Upper lobe of left lung (tissue), 6 donors: ENCODE results near the gene CADPS. TPM values are rescaled to one million over a fixed set of nuclear protein-coding genes. Genes with fewer than 3 reads are reported as not detected.

Experiments used
- ATAC-seq, 2 donors: fragments of 200-7000 bp; cut with Tn5 transposase; one replicate each; pipeline ENCODE4 v1.9.1; 2022; ENCODE audit warnings: mild to moderate bottlenecking in 2 of 2, moderate library complexity in 2 of 2; ENCODE audit not compliant: low FRiP score in 2 of 2
- DNase-seq, 2 donors: peaks; one replicate each; pipeline ENCODE4 v3.0.0-alpha.2; 2019 to 2020
- H3K27ac ChIP-seq, 4 donors: fragments of 200-600 bp; sonication (generic); one replicate each; pipeline ENCODE4 v1.5.1; 2016 to 2019
- H3K27me3 ChIP-seq, 4 donors: fragments of 200-600 bp; sonication (generic); one replicate each; pipeline ENCODE4 v1.5.1; 2017 to 2019
- H3K36me3 ChIP-seq, 4 donors: fragments of 200-600 bp; sonication (generic); one replicate each; pipeline ENCODE4 v1.5.1; 2016 to 2019
- H3K4me1 ChIP-seq, 4 donors: fragments of 200-600 bp; sonication (generic); one replicate each; pipeline ENCODE4 v1.5.1; 2018 to 2019
- H3K4me3 ChIP-seq, 4 donors: fragments of 200-600 bp; sonication (generic); one replicate each; pipeline ENCODE4 v1.5.1; 2017 to 2019; ENCODE audit warnings: mild to moderate bottlenecking in 2 of 4, moderate library complexity in 1 of 4
- H3K9me3 ChIP-seq, 4 donors: fragments of 200-600 bp; sonication (generic); one replicate each; pipeline ENCODE4 v1.5.1; 2018 to 2019
- EP300 ChIP-seq, 4 donors: sonication (generic); formaldehyde crosslinking; IDR thresholded peaks; one replicate each; pipeline ENCODE4 v1.5.1; 2017; ENCODE audit warnings: antibody characterized with exemption in 4 of 4, control low read depth in 2 of 4
- POLR2A ChIP-seq, 4 donors: fragments of 450-650 bp; IDR thresholded peaks; one replicate each; pipeline ENCODE4 v1.5.1; 2016 to 2017; ENCODE audit warnings: antibody characterized with exemption in 4 of 4, mild to moderate bottlenecking in 2 of 4
- POLR2AphosphoS5 ChIP-seq, 2 donors: sonication (generic); formaldehyde crosslinking; IDR thresholded peaks; one replicate each; pipeline ENCODE4 v1.5.1; 2017; ENCODE audit warnings: antibody characterized with exemption in 2 of 2
- WGBS, 2 donors: methylation state at CpG; one replicate each; pipeline ENCODE4 v1.1.5; 2017 to 2018; 5-methylcytosine and 5-hydroxymethylcytosine counted together
- total RNA-seq, 6 donors: library from RNA; depleted of rRNA in 4 of 6; stranded (reverse); fragments of >200 nt in 4 of 6; gene quantifications; one replicate each; pipeline versions ENCODE4 v1.1.0 to v1.2.1, GENCODE V29; 2016 to 2021
- TF ChIP-seq, protein P1 (sequence below), 6 experiments: fragments of 450-650 bp in 4 of 6; fragments of 200-600 bp in 2 of 6; sonication (generic) in 2 of 6; IDR thresholded peaks; one replicate each; pipeline ENCODE4 v1.5.1; 2016 to 2019; ENCODE audit warnings: antibody characterized with exemption in 6 of 6
- donor health status: DM: no; HTN: no; CAD: no; lungs with moderate emphysema.
- donor health status: DM: no; HTN: yes; CAD: no; lungs with severe emphysema.

CADPS gene
- 1 to 10 TPM in 2 of 6 donors, under 1 TPM in 1, not detected in 3; 0.29 to 1.5 (median 1.2) TPM for total RNA-seq

- no peak for ATAC-seq
- H3K36me3 ChIP-seq, result no peaks in the 10 kb centered on the region
These were observed at the start of gene CADPS for GRCh38 chr3:62874711-62875557. Gene CADPS (minus strand): TSS chr3:62875416. CDS start chr3:62875029, 387 bp downstream.

DNA sequence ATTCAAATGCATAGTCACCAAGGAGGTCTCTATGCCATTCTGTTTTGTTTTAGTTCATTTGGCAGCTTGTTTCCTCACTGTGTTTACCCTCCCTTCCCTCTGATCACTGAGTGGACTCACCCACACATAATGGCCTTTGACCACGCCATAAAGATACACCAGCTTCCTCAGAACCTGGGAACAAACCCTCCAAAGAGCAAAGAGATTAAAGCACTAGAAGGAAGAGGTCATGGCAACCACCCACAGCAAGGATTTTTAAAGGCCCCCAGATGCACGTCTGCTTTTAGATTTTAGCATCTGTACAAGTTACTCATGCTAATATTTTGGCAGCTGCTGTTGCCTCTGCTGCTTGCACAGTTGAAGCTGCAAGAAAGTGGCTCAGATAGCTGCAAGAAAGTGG is 47.9 kb upstream of the CADPS start:
- H3K27ac ChIP-seq, result no peak overlapping the region
- no peaks in the 10 kb centered on the region for H3K36me3 ChIP-seq
- peaks cover 0 to 4% (median 0%) of the 10 kb centered on the region in 4 donors for H3K9me3 ChIP-seq
- TF ChIP-seq, protein P1, sequence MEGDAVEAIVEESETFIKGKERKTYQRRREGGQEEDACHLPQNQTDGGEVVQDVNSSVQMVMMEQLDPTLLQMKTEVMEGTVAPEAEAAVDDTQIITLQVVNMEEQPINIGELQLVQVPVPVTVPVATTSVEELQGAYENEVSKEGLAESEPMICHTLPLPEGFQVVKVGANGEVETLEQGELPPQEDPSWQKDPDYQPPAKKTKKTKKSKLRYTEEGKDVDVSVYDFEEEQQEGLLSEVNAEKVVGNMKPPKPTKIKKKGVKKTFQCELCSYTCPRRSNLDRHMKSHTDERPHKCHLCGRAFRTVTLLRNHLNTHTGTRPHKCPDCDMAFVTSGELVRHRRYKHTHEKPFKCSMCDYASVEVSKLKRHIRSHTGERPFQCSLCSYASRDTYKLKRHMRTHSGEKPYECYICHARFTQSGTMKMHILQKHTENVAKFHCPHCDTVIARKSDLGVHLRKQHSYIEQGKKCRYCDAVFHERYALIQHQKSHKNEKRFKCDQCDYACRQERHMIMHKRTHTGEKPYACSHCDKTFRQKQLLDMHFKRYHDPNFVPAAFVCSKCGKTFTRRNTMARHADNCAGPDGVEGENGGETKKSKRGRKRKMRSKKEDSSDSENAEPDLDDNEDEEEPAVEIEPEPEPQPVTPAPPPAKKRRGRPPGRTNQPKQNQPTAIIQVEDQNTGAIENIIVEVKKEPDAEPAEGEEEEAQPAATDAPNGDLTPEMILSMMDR (IDR thresholded peaks at IDR 0.05), result no peak
- TF ChIP-seq POLR2A (IDR thresholded peaks at IDR 0.05) (no peak), POLR2AphosphoS5 (IDR thresholded peaks at IDR 0.05) (no peak), EP300 (IDR thresholded peaks at IDR 0.05) (no peak)
- H3K4me3 ChIP-seq, result no peak overlapping the region
- ATAC-seq, result no peak
- H3K4me1 ChIP-seq, result no peaks in the 10 kb centered on the region
- no peaks in the 10 kb centered on the region for H3K27me3 ChIP-seq
- no peak for DNase-seq
- 42 to 51% methylated on average over 2 of the region's 2 CpGs for WGBS, 2 donors

More at GRCh38 chr3:62874711-62875557, at the start of gene CADPS:
- Histone ChIP-seq H3K4me1 (peaks cover 8 to 17% (median 13%) of the 10 kb centered on the region in 4 donors), H3K4me3 (peak within 1 kb of the TSS in 3 of 4 donors; percentile 24 to 49 (median 42)), H3K27me3 (peaks cover 0 to 22% (median 10%) of the 10 kb centered on the region in 4 donors), H3K27ac (no peak within 1 kb of the TSS), H3K9me3 (peaks cover 0 to 8% (median 0%) of the 10 kb centered on the region in 4 donors)
- 3 to 4% methylated on average over 23 to 83 of the region's 85 CpGs for WGBS, 2 donors
- DNase-seq, result peak in 1 of 2 donors; percentile 64
- TF ChIP-seq POLR2A (IDR thresholded peaks at IDR 0.05), result no peak
- TF ChIP-seq, protein P1 (IDR thresholded peaks at IDR 0.05), result no peak

- no peaks in the 10 kb centered on the region for H3K36me3 ChIP-seq
- DNase-seq (no peak), ATAC-seq (no peak)
- peaks cover 0 to 4% (median 0%) of the 10 kb centered on the region in 4 donors for H3K9me3 ChIP-seq
- no peaks in the 10 kb centered on the region for H3K27me3 ChIP-seq
- H3K4me1 ChIP-seq, result no peaks in the 10 kb centered on the region
- H3K4me3 ChIP-seq, result no peak overlapping the region
- TF ChIP-seq POLR2AphosphoS5 (IDR thresholded peaks at IDR 0.05), result no peak
- no peak for TF ChIP-seq POLR2A (IDR thresholded peaks at IDR 0.05)
- TF ChIP-seq EP300 (IDR thresholded peaks at IDR 0.05), result no peak
- TF ChIP-seq, protein P1 (IDR thresholded peaks at IDR 0.05), result no peak
- no peak overlapping the region for H3K27ac ChIP-seq
- 54 to 58% methylated on average over 2 of the region's 2 CpGs for WGBS, 2 donors
These were observed 47.1 kb upstream of the CADPS start for GRCh38 chr3:62922326-62922725.

- Histone ChIP-seq H3K27ac (no peak overlapping the region), H3K4me3 (no peak overlapping the region), H3K27me3 (no peaks in the 10 kb centered on the region), H3K9me3 (peaks cover 0 to 4% (median 0%) of the 10 kb centered on the region in 4 donors), H3K36me3 (no peaks in the 10 kb centered on the region), H3K4me1 (no peaks in the 10 kb centered on the region)
- TF ChIP-seq EP300 (IDR thresholded peaks at IDR 0.05) (no peak), POLR2A (IDR thresholded peaks at IDR 0.05) (no peak)
- no peak for ATAC-seq
- DNase-seq, result no peak
These were observed 45.2 kb upstream of the CADPS start for GRCh38 chr3:62920466-62920784.

GRCh38 chr3:62919784-62920465 is 44.7 kb upstream of the CADPS start:
- TF ChIP-seq EP300 (IDR thresholded peaks at IDR 0.05) (no peak), POLR2AphosphoS5 (IDR thresholded peaks at IDR 0.05) (no peak), POLR2A (IDR thresholded peaks at IDR 0.05) (no peak)
- TF ChIP-seq, protein P1 (IDR thresholded peaks at IDR 0.05), result no peak
- Histone ChIP-seq H3K36me3 (no peaks in the 10 kb centered on the region), H3K9me3 (peaks cover 0 to 4% (median 0%) of the 10 kb centered on the region in 4 donors), H3K4me1 (no peaks in the 10 kb centered on the region), H3K27ac (no peak overlapping the region), H3K4me3 (no peak overlapping the region), H3K27me3 (no peaks in the 10 kb centered on the region)
- 67% methylated on average over 7 of the region's 7 CpGs for WGBS, 2 donors
- DNase-seq (no peak), ATAC-seq (no peak)
